Activated B cell treated with CpG ODN at 0.5 μM for 24 hours (primary cell): ENCODE results near the gene RHBDF1. TPM values are rescaled to one million over a fixed set of nuclear protein-coding genes. Genes with fewer than 3 reads are reported as not detected.

Experiments used
- ATAC-seq: fragments of 200-7000 bp; cut with Tn5 transposase; one replicate; pipeline ENCODE4 v1.10.0; 2021; ENCODE audit warnings: low read depth, mild to moderate bottlenecking, moderate library complexity
- CTCF ChIA-PET: fragments of 350-600 bp; sonication (Branson Sonifier 250); formaldehyde crosslinking; loops from one replicate; lab custom pipeline; 2021; ENCODE audit warnings: antibody characterized with exemption; lab: Charles Lee
- POLR2A ChIA-PET: fragments of 350-600 bp; sonication (Branson Sonifier 250); formaldehyde crosslinking; loops from one replicate; lab custom pipeline; 2021; ENCODE audit warnings: antibody characterized with exemption; lab: Charles Lee
- DNase-seq: peaks from one replicate; pipeline ENCODE4 v3.0.0; 2022
- H3K27ac Mint-ChIP-seq: one replicate; pipeline ENCODE4 v1.8.0; 2020; ENCODE audit warnings: mixed read lengths
- H3K27me3 Mint-ChIP-seq: one replicate; pipeline ENCODE4 v1.8.0; 2021; ENCODE audit warnings: mixed read lengths
- H3K36me3 Mint-ChIP-seq: one replicate; pipeline ENCODE4 v1.8.0; 2021; ENCODE audit warnings: low read depth, mixed read lengths
- H3K4me1 Mint-ChIP-seq: one replicate; pipeline ENCODE4 v1.8.0; 2021; ENCODE audit warnings: mixed read lengths
- H3K4me3 Mint-ChIP-seq: one replicate; pipeline ENCODE4 v1.8.0; 2020; ENCODE audit warnings: mild to moderate bottlenecking, mixed read lengths
- H3K9me3 Mint-ChIP-seq: one replicate; pipeline ENCODE4 v1.8.0; 2020; ENCODE audit warnings: mixed read lengths
- CTCF ChIP-seq: fragments of 200-600 bp; IDR thresholded peaks from one replicate; pipeline ENCODE4 v1.8.0; 2022; ENCODE audit warnings: antibody characterized with exemption, mild to moderate bottlenecking
- intact Hi-C: fragments of 100-400 bp; cut with micrococcal nuclease; formaldehyde crosslinking; loops from one replicate; pipeline ENCODE4 v1.15.1; 2024
- total RNA-seq: library from RNA; stranded (reverse); gene quantifications from 2 replicates; pipeline ENCODE4 v1.2.3, GENCODE V29; 2022

Gene RHBDF1
- total RNA-seq, 1 donor from 2014 or later: 0.67 TPM

- Mint-ChIP-seq H3K27ac (no peak overlapping the region), H3K4me1 (peaks cover 18% of the 10 kb centered on the region), H3K4me3 (peak overlapping the region; percentile 32), H3K27me3 (no peaks in the 10 kb centered on the region), H3K9me3 (no peaks in the 10 kb centered on the region), H3K36me3 (peaks cover 37% of the 10 kb centered on the region)
- POLR2A ChIA-PET: interaction anchor here (1.6 kb wide), 1 partner anchor 179 kb away, joined by 3 read pairs; no protein-coding TSS in a partner anchor
- ATAC-seq: no peak
- CTCF ChIA-PET: interaction anchor here (1.1 to 1.2 kb wide), 2 partner anchors 9 kb away, joined by 3 read pairs; no protein-coding TSS in a partner anchor
- intact Hi-C loops: no loop called here
- no peak for TF ChIP-seq CTCF
- DNase-seq: no peak
These were observed 16.1 kb downstream of the RHBDF1 start for GRCh38 chr16:56231-56927.

DNA sequence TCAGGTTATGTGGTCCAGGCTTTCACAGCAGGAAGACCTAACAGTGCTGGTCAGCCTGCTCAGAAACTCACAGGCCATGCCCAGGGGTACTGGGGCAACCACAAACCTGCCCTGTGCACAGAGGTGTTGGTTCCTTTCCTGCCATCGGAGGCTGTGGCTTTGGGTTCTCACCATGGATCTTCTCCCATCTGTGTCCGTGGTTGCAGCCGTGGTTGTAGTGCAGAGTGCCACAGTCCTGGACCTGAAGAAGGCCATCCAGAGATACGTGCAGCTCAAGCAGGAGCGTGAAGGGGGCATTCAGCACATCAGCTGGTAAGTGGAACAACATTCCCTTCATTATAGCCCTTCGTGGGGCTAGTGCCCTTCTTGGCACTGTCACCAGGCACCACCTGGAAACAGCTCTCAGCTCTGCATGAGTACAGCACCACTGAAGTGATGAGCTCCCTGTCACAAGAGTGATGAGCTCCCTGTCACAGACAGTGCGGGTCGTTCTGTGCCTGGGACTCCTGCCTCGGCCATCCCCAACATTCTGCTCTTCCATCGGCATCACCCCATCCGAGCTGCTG lies 16.8 kb downstream of the RHBDF1 start:
- no peak for ATAC-seq
- H3K36me3 Mint-ChIP-seq: peaks cover 44% of the 10 kb centered on the region
- no peak for DNase-seq
- no peak overlapping the region for H3K27ac Mint-ChIP-seq
- peaks cover 26% of the 10 kb centered on the region for H3K4me1 Mint-ChIP-seq
- no peaks in the 10 kb centered on the region for H3K9me3 Mint-ChIP-seq
- no peak for TF ChIP-seq CTCF
- no peaks in the 10 kb centered on the region for H3K27me3 Mint-ChIP-seq
- ChIA-PET CTCF (interaction anchor here (1.2 kb wide), 1 partner anchor 10 kb away, joined by 3 read pairs; no protein-coding TSS in a partner anchor), POLR2A (interaction anchor here (0.6 to 1.6 kb wide), 2 partner anchors 38 to 179 kb away, joined by 3 to 9 read pairs; no protein-coding TSS in a partner anchor)
- H3K4me3 Mint-ChIP-seq: peak overlapping the region; percentile 32
- intact Hi-C loops: no loop called here

- H3K27me3 Mint-ChIP-seq: no peaks in the 10 kb centered on the region
- peaks cover 53% of the 10 kb centered on the region for H3K36me3 Mint-ChIP-seq
- no peak for DNase-seq
- intact Hi-C loops: no loop called here
- POLR2A ChIA-PET: interaction anchor here (0.7 to 2.5 kb wide), 9 partner anchors 10 to 181 kb away, joined by 3 to 50 read pairs (median 8); partner anchors contain the start of genes FAM234A and MPG
- H3K9me3 Mint-ChIP-seq: no peaks in the 10 kb centered on the region
- no peak for ATAC-seq
- H3K4me1 Mint-ChIP-seq: peaks cover 27% of the 10 kb centered on the region
- CTCF ChIA-PET: no interaction called here
- TF ChIP-seq CTCF: no peak
- peak overlapping the region; percentile 95 for H3K4me3 Mint-ChIP-seq
- peak overlapping the region; percentile 88 for H3K27ac Mint-ChIP-seq
These were observed 18.2 kb downstream of the RHBDF1 start for GRCh38 chr16:54237-54581.

- no peak for TF ChIP-seq CTCF
- intact Hi-C loops: loop anchor here (1.0 kb wide), 3 partner anchors 12 to 24 kb away; no protein-coding TSS in a partner anchor
- ChIA-PET POLR2A (interaction anchor here (0.6 to 2.5 kb wide), 14 partner anchors 9 to 582 kb away, joined by 3 to 50 read pairs (median 6); partner anchors contain the start of genes FAM234A, METTL26, MPG and RHBDF1), CTCF (interaction anchor here (0.6 to 1.9 kb wide), 5 partner anchors 12 to 181 kb away, joined by 3 to 11 read pairs (median 7); partner anchors contain the start of gene FAM234A)
- Mint-ChIP-seq H3K4me3 (peak within 1 kb of the TSS; percentile 95), H3K9me3 (no peaks in the 10 kb centered on the region), H3K27me3 (no peaks in the 10 kb centered on the region), H3K27ac (peak within 1 kb of the TSS; percentile 88), H3K4me1 (peaks cover 27% of the 10 kb centered on the region), H3K36me3 (peaks cover 57% of the 10 kb centered on the region)
- ATAC-seq: peak; percentile 96
- DNase-seq: peak; percentile 88
These were observed 18.8 kb downstream of the RHBDF1 start, which contains the start of the genes POLR3K and SNRNP25 for GRCh38 chr16:53346-54236. Gene POLR3K, minus strand, starts transcription at chr16:53608. Its CDS starts 22 bp downstream, at chr16:53586. Gene SNRNP25, plus strand, starts transcription at chr16:53828. Its CDS starts 189 bp downstream, at chr16:54017.
